AG04450 (cell line): ENCODE results near the gene CDC14B. TPM values are rescaled to one million over a fixed set of nuclear protein-coding genes. Genes with fewer than 3 reads are reported as not detected.

Source experiments
- CTCF ChIA-PET: fragments of 300-600, 350-600 bp; formaldehyde crosslinking; extraction: SDS; loops from one replicate; lab custom pipeline; 2022; ENCODE audit warnings: antibody characterized with exemption, inconsistent platforms; lab: Charles Lee
- POLR2A ChIA-PET: fragments of 350-600 bp; formaldehyde crosslinking; extraction: SDS; loops from one replicate; lab custom pipeline; 2021; ENCODE audit warnings: antibody characterized with exemption, inconsistent platforms; lab: Yijun Ruan, JAX
- DNase-seq: peaks from one replicate; pipeline ENCODE4 v3.0.0-alpha.2; 2011; ENCODE audit warnings: low read depth, low spot score
- H3K27ac ChIP-seq: one replicate; pipeline ENCODE4 v1.5.1; 2012; ENCODE audit warnings: low read depth, low read length, control low read depth
- H3K27me3 ChIP-seq: one replicate; pipeline ENCODE4 v1.6.0; 2012; ENCODE audit warnings: low read length; ENCODE audit not compliant: control insufficient read depth, insufficient read depth
- H3K4me3 ChIP-seq: 2 replicates; pipeline ENCODE4 v1.5.1; 2011; ENCODE audit warnings: mild to moderate bottlenecking, low read depth, low read length, control low read depth
- H3K9me3 ChIP-seq: 2 replicates; pipeline ENCODE4 v1.5.1; 2012; ENCODE audit warnings: low read length; ENCODE audit not compliant: control insufficient read depth, insufficient read depth
- CTCF ChIP-seq: IDR thresholded peaks from 2 replicates; pipeline ENCODE4 v1.5.1; 2011; ENCODE audit warnings: low read depth, low read length, control low read depth, inconsistent platforms
- polyA plus RNA-seq: library from polyadenylated mRNA; depleted of rRNA; stranded (reverse); fragments of >200 nt; gene quantifications from 2 replicates; pipeline ENCODE4 v1.2.3, GENCODE V29; 2011

CDC14B gene
- polyA plus RNA-seq, 1 experiment = 19.1 TPM

- no peaks in the 10 kb centered on the region for H3K9me3 ChIP-seq
- TF ChIP-seq CTCF = no peak
- ChIA-PET POLR2A (no interaction called here), CTCF (no interaction called here)
- H3K27me3 ChIP-seq = no peaks in the 10 kb centered on the region
- H3K27ac ChIP-seq = no peak overlapping the region
- no peak for DNase-seq
- no peak overlapping the region for H3K4me3 ChIP-seq
These were observed 94.9 kb downstream of the CDC14B start for GRCh38 chr9:96524764-96525163.

GRCh38 chr9:96524045-96524444, 95.6 kb downstream of the CDC14B start:
- no peaks in the 10 kb centered on the region for H3K9me3 ChIP-seq
- ChIA-PET POLR2A (no interaction called here), CTCF (no interaction called here)
- TF ChIP-seq CTCF = no peak
- H3K4me3 ChIP-seq = no peak overlapping the region
- H3K27me3 ChIP-seq = no peaks in the 10 kb centered on the region
- H3K27ac ChIP-seq = no peak overlapping the region
- DNase-seq = no peak

GRCh38 chr9:96523374-96523773, 96.3 kb downstream of the CDC14B start:
- no peak overlapping the region for H3K27ac ChIP-seq
- POLR2A ChIA-PET = no interaction called here
- CTCF ChIA-PET = no interaction called here
- no peak overlapping the region for H3K4me3 ChIP-seq
- no peak for DNase-seq
- H3K27me3 ChIP-seq = no peaks in the 10 kb centered on the region
- no peaks in the 10 kb centered on the region for H3K9me3 ChIP-seq
- TF ChIP-seq CTCF = no peak

- ChIA-PET POLR2A (no interaction called here), CTCF (no interaction called here)
- H3K27ac ChIP-seq = no peak overlapping the region
These were observed 97.3 kb downstream of the CDC14B start for GRCh38 chr9:96522366-96522765.

GRCh38 chr9:96519787-96520186, 99.9 kb downstream of the CDC14B start:
- H3K27me3 ChIP-seq = no peaks in the 10 kb centered on the region
- no peaks in the 10 kb centered on the region for H3K9me3 ChIP-seq
- TF ChIP-seq CTCF = no peak
- H3K27ac ChIP-seq = no peak overlapping the region
- POLR2A ChIA-PET = no interaction called here
- DNase-seq = no peak
- H3K4me3 ChIP-seq = no peak overlapping the region
- CTCF ChIA-PET = interaction anchor here (0.7 kb wide), 1 partner anchor 55 kb away, joined by 9 read pairs; no protein-coding TSS in a partner anchor

More at GRCh38 chr9:96522366-96522765, 97.3 kb downstream of the CDC14B start:
- Histone ChIP-seq H3K27me3 (no peaks in the 10 kb centered on the region), H3K4me3 (no peak overlapping the region), H3K9me3 (no peaks in the 10 kb centered on the region)
- TF ChIP-seq CTCF = no peak
- DNase-seq = no peak
